ENCODE measurements around the gene TENT5C.

Gene TENT5C

DNA sequence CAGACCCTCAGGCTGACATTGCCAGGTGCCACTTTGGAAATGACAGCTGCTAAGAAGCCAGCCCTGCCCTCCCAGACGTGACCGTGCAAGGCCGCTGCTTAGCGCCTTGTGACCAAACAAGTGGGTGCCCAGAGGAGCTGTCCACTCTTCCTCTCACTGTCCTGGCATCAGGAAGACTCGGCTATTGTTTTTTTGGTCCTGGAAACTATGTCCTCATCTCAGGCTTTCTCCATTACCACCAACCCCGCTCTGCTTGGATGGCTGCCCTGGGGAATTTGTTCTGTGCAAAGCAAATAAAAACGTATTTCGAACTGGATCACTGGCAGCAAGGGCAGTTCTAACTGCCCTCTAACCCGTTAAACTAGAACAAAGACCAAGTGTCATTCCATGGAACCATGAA lies 13.7 kb upstream of the TENT5C start:
- DNase-seq (ENCODE audit: low read depth): no peak

DNA sequence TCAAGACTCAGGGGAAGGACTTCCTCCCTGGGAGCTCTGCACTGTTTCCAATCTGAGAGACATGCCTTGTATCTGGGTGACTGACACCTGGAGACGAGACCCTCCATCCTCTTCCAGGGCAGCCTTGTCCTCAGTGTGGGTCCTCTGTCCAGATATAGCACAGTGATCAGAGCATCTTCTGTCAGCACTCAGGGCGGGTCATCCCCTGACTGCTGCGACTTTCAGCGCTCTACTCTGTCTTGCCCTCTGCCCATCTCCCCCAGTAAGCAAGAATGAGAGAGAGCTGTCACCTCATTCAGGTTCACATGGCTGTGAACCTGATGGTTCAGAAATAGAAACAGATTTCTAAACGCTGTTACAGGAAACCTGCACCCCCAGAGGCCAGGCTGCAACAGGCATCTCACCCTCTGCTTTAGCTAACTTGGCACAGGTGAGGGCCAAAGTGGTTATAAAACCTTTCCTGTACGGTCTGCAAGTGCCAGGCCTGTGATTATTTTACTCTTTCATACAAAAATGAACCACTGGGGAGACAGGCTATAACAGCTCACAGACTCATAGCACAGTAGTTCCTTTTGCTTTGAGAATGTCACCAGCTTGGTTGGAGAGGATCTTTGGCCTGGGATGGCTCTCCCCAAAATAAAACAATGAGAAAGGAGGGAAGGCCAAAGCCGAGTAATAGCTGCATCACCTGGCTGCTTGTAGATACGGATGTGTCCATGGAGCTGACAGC lies 11.4 kb upstream of the TENT5C start:
- DNase-seq (ENCODE audit: low read depth): no peak

DNA sequence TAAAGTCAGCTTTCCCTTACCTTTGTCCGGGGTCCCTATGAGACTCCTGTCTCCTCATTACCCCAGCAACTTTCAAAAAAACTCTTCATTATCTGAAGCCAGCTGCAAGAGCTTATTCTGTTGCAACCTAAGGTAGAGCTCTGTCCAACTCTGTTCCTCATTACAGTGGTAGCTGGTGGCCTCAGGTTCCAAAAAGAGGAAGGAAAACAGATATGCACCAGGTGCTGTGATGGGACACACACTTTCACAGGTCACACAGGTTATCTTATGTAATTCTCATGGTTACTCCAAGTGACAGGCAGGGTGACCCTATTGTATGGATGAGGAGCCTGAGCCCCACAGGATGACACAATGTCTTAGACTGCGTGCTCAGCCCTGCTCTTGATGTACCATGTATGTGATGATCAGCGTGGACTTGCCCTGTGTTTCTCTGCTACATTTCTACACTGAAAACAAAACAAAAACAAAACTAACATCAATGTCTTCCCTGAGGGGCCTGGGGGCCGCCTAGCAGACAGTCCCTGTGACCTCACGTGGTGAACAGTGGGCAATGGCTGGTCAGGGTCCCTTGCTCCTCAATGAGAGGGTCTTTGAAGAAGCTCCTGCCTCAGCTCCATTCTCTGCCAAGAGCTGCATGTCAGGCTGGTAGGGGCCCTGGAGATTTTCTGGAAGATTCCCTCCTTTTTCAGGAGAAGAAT lies 9.7 kb upstream of the TENT5C start:
- no peak for DNase-seq (ENCODE audit: low read depth)

DNA sequence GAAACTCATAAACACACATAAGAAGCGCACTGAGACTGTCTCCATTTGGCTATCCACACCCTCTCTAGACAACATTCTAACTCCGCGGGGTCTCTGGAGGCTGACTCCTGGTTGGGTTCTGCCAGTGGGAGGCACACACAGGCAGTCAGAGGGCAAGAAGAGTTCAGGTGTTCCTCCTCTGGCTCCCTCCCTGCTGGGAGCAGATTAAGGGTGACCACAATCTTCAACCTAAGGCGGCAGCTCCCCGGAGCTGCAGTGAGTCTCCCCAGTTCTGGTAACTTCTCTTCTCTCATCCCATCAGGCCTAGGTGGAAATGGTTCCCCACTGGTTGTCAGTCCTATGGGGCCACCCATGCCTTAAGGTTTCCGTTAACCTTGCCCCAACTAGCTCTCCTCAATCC lies 7.4 kb upstream of the TENT5C start:
- no peak for DNase-seq (ENCODE audit: low read depth)

DNA sequence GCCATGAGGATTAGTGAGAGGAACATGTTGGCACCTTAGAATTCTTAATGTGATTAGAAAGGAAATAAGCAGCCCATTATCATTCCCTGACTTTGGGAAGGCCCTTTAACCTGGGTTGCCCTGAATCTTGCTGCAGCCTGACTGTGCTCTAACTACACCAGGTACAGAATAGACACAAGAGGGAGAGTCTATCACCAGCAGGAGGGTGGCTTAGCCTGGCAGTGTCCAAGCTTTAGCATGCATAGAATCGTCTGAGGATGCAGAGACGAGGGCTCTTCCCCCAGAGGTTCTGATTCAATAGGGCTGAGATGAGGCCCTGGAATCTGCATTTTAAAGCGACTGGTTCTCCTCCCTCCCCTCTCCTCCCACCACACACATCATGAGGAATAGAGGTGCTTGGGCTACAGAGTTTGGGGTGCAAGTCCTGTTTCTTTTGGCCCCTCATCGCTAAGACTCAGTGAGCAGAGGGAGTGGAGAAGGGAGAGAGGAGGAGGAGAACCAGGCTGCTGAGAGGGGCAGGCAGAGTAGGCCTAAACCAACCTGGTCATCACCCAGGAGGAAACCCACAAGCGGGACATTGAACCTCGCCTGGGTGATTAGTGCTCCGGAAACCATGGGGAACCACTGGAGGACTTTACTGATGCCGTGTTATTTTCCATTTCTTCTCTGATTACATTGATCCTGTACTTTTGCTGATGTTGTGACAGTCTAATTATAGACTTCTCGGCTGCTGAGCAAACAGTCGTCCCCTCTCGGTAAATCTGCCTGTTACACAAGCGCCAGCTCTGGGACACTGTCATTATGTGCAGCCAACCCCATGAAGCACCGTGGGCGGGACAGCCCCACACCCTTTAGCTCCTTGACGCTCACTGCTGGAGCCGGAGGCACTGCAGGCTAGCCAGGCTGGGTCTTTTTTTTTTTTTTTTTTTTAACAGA lies 6.3 kb upstream of the TENT5C start:
- DNase-seq (ENCODE audit: low read depth): no peak

DNA sequence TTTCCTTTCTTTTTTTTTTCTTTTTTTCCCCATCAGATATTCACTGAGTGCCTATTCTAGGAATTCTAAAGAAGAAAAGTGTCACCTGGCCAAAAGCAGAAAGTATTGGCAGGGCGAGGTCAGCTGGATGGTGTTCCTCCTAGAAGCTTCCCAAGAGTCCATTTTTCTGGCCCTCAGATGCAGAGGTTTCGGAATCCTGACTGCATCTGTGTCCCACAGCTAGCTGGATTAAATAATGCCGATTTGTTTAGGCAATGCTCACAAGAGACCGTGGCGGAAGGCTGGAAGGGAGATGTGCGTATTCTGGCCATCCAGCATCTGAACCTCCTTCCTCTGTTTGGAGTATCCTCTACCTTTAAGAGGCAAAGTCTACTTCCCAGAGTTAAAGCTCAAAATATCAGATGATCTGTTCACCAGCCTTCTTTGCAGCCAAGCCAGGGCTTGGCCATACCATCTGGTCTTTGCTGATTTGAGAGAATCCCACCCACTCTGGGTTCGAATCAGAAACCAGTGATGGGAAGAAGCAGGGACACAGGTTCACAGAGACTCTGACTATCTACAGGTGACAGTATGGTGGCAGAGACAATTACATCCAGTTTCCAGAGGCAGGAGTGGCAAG lies 5.4 kb upstream of the TENT5C start:
- DNase-seq (ENCODE audit: low read depth): no peak

DNA sequence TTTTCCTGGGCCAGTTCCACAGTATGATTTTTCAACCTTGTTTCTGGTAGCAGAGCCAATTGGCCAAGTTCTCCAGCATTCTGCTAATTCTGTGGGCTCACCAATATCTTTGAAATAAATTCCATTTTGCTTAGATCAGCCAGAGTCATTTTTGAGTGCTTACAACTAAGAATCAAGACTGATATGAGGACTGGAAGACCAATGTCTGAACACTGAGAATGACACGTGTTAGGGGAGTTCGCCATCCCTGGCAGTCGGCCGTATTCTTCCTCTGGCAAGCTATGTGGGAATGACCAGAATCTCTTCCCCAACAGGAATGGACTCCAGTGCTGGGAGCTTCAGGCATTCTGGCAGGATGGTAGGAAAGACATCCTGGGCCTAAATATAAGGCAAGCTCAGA lies 4.9 kb upstream of the TENT5C start:
- no peak for DNase-seq (ENCODE audit: low read depth)

DNA sequence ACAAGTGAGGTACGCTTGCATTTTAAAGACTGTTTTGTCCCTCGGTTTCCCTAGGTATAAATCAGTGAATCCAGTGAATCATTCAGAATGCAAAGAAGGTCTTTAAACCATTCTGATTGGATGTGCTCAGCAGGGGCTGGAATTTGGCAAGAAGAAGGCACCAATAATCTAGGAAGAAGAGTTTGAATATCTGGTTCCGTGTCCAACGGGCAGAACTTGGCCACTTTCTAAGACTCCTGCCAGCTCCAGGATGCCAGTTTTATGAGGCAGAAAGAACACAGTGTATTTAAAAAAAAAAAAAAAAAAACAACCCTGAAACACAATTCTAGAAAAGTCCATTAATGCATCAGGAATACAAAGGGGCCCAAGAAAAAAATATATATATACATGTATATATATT lies 3.0 kb upstream of the TENT5C start:
- no peak for DNase-seq (ENCODE audit: low read depth)

DNA sequence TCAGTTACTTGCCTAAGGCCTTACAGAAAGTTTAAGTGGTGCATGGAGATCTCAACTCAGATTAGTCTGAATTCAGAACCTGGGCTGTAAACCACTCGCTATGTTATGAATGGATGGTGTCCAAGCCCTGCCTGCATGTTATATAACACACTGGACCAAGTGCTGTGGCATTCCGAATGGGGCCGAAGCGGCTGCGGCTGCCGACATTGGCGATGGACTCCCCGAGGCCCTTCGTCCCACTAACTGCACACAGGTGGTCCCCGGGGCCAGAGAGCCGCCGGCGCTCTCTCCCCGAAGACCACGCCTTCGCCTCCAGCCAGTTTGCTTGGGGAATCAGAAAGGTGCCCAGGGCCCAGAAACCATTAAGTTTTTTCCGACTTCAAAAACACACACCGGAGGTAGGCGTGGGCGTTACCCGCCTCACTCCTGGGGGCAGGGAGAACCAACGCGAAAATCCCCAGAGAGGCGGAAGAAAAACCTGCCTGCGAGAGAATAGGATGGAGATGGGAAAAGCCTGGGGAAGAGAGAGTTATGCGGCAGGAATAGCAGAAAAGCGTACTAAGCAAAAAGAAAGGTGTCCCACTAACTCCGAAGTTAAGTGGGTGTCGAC lies 579 bp upstream of the TENT5C start:
- DNase-seq (ENCODE audit: low read depth): no peak

DNA sequence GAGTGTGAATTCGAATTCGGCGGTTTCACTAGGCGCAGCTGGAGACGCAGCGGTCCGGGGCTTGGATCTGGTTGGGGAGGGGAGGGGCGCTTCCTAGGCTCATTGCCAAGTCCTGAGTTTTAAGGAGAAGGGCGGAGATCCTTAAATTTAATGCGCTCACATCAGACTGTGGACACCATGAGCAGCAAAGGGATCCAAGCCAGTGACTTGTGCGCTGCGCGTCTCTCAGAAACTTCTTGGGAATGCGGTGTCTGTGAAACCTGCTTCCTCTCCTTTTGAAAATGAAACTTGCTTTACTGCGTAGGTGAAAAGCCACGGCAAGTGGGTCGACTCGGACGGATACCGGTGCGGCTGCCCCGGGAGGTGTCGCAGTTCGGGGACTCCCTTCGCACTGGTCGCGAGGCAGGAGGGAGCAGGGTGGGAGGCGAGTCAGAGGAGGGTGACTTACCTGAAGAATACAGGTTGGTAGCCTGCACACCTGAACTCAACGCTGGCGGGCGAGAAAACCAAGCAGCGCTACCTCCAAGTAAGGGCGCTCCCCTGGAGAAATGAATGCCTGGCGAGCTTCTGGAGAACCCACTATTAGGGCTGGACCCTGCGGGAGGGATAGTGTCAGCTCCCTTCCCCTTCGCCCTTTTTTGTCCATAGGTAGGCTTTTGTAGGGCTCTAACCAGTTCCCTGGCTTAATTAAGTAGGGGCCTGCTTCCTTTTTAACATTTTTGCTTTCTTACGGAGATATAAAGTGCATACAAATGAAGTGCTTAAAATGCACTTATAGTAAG lies 992 bp downstream of the TENT5C start:
- DNase-seq (ENCODE audit: low read depth): no peak

DNA sequence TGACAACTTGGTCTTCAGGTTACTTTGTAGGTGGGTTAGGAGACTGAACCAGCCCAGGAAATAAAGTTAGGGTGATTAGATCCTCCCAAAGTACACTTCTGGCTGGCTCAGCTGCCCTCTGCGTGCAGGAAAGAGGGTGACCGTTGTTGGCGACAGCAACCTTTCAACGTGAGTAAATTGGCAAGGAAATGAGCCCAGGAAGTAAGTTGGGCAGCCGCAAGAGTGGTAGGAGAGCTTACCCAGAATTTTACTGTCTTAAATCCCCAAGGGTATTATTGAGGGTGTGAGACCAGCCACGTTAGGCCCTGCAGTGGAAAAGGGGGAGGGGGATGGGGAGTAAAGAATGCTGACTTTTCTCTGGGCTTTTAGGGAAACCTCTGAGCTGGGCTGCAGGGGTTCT lies 1.6 kb downstream of the TENT5C start:
- no peak for DNase-seq (ENCODE audit: low read depth)

DNA sequence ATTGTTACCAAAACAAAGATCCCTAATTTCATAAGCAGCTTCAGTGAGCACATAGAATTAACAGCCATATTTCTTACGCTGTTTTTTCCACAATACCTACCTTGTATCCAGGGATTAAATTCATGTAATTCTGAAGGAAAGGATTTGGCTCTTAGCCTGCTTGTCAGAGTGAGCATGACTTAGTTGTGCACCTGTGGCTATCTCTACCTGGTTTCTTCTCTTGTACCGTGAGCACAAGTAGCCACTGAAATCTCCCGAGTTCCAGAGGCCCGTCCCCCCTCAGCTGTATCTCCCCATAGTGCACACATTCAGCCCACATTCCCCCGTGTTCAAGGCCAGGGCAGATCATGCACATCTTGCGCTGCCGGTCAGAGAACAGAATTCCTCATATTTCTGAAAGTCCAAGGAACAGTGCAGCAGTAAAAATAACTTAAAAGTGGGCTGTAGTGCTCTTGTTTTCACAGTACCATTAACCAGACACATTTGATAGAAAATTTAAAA lies 2.3 kb downstream of the TENT5C start:
- DNase-seq (ENCODE audit: low read depth): no peak

DNA sequence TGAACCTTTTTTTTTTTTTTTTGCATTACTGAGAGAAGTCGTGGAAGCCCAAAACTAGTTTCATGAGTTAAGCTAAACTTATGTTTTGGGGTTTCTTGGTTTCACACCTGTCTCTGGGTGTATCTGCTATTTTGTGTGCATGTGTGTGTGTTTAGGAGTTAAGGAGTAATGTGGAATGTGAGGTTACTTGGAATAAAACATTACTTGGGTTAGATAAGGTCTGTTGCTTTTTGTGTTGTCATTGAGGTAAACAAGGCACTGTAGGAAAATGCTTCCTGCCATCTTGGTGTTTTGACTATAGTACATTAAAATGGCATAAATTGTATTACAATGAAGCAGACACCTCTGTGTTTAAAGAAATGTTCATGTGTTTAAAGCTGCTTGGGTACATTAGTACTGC lies 2.9 kb downstream of the TENT5C start:
- DNase-seq (ENCODE audit: low read depth): no peak

DNA sequence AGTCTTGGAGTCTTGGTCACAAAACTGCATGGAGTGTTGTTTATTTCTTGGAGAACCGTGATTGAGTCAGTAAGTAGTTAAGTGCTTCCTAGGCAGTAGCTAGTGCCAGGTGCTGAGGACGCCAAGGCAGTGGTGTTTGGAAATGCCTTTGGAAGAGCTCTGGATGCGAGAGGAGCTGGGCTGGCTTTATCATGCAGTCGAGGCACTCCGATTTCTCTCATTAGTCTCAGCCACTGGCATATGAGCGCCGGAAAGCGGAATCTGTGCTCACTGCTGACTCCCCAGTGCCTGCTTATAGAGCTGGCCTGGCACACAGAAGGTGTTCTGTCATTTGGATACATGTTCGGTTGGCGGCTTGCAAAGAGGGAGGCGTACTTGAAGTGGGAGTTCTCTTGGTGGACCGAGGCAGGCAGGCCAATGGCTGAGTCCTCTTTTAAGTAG lies 3.6 kb downstream of the TENT5C start:
- DNase-seq (ENCODE audit: low read depth): no peak

DNA sequence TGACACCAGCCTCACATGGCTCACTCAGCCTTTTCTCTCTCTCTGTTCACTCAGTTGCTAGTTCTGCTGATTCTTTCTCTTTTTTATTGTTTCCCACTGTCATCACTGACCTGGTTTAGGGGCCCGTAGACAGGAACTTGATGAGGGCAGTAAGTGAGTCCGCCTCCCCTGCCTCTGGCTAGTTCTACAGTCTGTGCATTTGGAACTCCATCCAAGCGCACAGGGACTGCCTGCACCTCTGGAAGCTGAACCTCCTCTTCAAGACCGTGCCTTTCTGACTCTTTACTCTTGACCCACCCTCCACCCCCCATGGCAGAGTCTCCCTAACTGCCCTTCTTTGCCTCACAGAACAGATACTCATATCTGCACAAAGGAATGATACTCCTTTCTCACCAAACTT lies 4.2 kb downstream of the TENT5C start:
- DNase-seq (ENCODE audit: low read depth): no peak

DNA sequence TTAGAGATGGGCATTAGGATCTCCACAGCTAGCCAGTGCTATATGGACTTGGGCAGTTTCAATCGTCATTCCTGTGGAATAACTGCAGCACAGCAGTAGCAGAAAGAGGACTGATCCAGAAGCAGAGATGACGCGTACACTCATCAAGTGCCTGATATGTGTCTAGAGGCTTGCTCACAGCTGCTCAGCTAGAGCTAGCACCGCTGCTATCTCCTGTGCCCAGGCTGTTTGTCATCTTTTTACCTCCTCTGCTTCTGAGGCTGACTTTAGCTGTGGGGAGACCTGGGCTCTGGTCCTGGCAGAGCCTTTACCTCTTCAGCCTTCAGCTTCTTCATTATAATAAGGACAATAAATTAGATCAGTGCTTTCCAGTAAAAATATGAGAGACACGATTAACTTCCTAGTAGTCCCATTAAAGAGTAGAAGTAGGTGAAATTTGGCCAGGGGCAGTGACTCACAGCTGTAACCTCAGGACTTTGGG lies 5.3 kb downstream of the TENT5C start:
- DNase-seq (ENCODE audit: low read depth): no peak

DNA sequence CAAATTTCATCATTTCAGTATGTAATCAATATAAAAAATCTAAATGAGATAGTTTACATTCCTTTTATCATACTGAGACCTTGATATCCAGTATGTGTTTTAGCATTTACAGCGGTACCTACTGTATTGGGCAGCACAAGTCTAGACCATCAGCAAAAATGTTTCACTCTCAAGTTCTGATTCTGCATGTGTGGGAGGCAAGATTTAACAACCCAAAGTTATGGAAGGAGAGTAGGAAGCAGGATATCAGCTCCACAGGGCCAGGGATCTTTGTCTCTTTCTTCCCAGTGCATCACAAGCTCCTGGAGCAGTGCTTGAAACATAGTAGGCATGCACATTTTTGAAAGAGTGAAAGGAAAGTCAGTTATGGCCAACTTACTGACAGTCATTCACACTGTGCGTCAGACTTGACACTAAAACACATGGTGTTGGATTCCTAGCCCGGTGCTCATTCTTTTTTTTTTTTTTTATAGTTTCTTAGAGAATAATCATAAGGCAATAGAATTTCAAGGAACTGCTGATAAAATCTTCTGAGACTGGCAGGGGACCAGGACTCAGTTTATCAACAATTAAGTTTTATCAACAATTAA lies 6.1 kb downstream of the TENT5C start:
- no peak for DNase-seq (ENCODE audit: low read depth)

DNA sequence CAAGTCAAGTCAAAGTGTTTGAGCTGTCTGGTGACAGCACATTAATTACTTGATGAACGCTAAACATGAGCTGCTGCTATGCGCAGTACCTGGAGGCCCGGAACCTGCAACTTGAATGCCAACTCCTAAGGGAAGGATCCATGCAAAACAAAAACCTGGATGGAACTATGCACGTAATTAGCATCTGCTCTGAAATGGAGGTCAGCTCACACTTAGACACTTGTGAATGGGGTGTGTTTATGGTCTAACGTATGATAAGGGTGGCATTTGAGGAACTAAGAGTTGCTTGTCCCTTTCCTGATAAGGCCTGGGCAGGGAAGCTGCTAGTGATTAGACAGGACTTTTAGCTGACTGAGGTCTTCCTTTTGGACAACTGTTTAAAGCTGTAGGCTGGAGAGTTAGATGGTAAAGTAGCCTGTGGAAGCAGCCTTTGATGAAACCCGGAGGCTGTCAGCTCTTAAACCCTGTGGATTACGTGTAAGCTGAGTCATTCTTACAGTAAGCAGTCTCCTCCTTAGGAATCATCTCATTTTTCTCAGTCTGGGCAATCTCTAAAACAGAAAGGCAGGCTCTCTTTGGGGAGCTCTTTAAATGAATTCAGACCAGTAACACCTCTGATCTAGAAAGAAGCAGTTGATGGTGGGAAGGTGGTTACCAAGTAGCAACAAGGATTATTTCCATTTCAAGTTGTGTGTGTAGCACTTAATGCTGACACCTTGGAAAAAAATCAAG lies 6.8 kb downstream of the TENT5C start:
- no peak for DNase-seq (ENCODE audit: low read depth)

DNA sequence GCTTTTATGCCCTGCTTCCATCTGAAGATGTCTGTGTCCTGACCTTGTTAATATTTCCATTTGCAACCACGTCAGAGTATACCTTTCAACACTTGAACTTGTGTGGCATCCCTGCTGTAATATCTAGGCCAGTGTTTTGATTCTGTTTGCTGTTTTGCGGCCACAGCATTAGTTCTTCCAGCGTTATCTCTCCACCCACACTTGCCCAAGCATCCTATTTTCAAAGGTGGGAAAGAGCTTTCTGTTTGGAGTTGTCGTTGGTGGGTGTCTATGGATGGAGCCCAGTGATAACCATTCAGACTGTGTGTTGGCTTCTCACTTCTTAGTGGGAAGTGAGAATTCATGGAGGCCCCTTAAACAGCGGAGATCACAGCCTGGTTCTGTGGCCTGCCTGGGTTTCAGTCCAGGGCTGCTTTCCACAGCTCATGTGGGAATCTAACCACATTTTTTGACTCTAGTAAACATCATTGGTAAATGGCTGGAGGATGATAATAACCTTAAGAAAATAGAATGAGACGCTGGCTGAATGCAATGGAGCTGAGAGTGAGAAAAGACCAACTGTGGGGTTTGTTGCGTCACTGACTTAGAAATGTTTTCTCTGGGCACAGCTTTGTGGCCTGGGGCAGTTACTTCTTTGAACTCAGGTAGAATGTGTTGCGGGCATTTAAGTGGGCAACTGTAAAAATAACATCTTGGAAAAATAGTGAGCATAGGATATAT lies 7.6 kb downstream of the TENT5C start:
- DNase-seq (ENCODE audit: low read depth): no peak

Data from non-pigmented ciliary epithelial cell (primary cell).